ENCODE results near the gene HPD.

Gene HPD

GRCh38 chr12:121828306-121828705 is 30.4 kb downstream of the HPD start:
- DNase-seq (ENCODE audit: low spot score), result no peak

- DNase-seq (ENCODE audit: low spot score), result no peak
Observed at GRCh38 chr12:121827351-121828099, 31.1 kb downstream of the HPD start.

- DNase-seq (ENCODE audit: low spot score), result no peak
Observed at GRCh38 chr12:121826318-121827150, 32.1 kb downstream of the HPD start.

GRCh38 chr12:121825041-121825523 is 33.6 kb downstream of the HPD start:
- DNase-seq (ENCODE audit: low spot score), result no peak

- no peak for DNase-seq (ENCODE audit: low spot score)
Observed at GRCh38 chr12:121823727-121824115, 34.9 kb downstream of the HPD start.

- DNase-seq (ENCODE audit: low spot score), result no peak
Observed at GRCh38 chr12:121823101-121823726, 35.4 kb downstream of the HPD start.

- DNase-seq (ENCODE audit: low spot score), result no peak
Observed at GRCh38 chr12:121822393-121823100, 36.1 kb downstream of the HPD start.

GRCh38 chr12:121820056-121820455 is 38.6 kb downstream of the HPD start:
- DNase-seq (ENCODE audit: low spot score), result no peak

- DNase-seq (ENCODE audit: low spot score), result no peak
Observed at GRCh38 chr12:121819212-121819949, 39.3 kb downstream of the HPD start.

GRCh38 chr12:121817648-121818043 is 41.0 kb downstream of the HPD start:
- DNase-seq (ENCODE audit: low spot score), result no peak

- DNase-seq (ENCODE audit: low spot score), result no peak
Observed at GRCh38 chr12:121816925-121817647, 41.6 kb downstream of the HPD start.

- DNase-seq (ENCODE audit: low spot score), result no peak
Observed at GRCh38 chr12:121815263-121815662, 43.4 kb downstream of the HPD start.

- no peak for DNase-seq (ENCODE audit: low spot score)
Observed at GRCh38 chr12:121814429-121815119, 44.1 kb downstream of the HPD start.

- no peak for DNase-seq (ENCODE audit: low spot score)
Observed at GRCh38 chr12:121813951-121814350, 44.7 kb downstream of the HPD start.

- no peak for DNase-seq (ENCODE audit: low spot score)
Observed at GRCh38 chr12:121812921-121813896, 45.5 kb downstream of the HPD start.

- peak; percentile 77 for DNase-seq (ENCODE audit: low spot score)
Observed at GRCh38 chr12:121812320-121812871, 46.3 kb downstream of the HPD start.

GRCh38 chr12:121811434-121812319 is 47.0 kb downstream of the HPD start:
- DNase-seq (ENCODE audit: low spot score), result peak; percentile 78

All from hematopoietic multipotent progenitor cell treated with erythropoietin and hydrocortisone succinate and interleukin-3 and kit ligand, for 15 days (in vitro differentiated cells).